Measurements from ENCODE around the gene STXBP3. TPM values are rescaled to one million over a fixed set of nuclear protein-coding genes. Genes with fewer than 3 reads are reported as not detected.

STXBP3 gene
- polyA plus RNA-seq (2011; rRNA removed) = 28.1 and 44.8 TPM in 2 replicates
- polyA plus RNA-seq (2012; cell fraction: cytosol; rRNA removed) = 6.3 and 8.0 TPM in 2 replicates
- polyA plus RNA-seq (2012; cell fraction: nucleus; rRNA removed) = 4.1 and 5.6 TPM in 2 replicates
- 30.4 to 43.1 TPM (median 31.7 TPM) in 3 replicates for polyA plus RNA-seq (2017; fragmentation: RNase III; extraction: RNeasy Plus Mini Kit Qiagen cat#74134 plus additional on column Dnase treatment)
- 13.7 and 17.2 TPM in 2 replicates for polyA minus RNA-seq (2011; rRNA and poly(A)+ RNA removed)

- Histone ChIP-seq H3K9me3 (no peaks in the 10 kb centered on the region), H3K4me3 (peak within 1 kb of the TSS; percentile 76), H3K4me2 (peak within 1 kb of the TSS; percentile 68), H3K4me1 (0 out of 3 replicates have a peak, but pooled peaks cover 5% of the 10 kb centered on the region), H3K27ac (peak within 1 kb of the TSS; percentile 97)
- DNase-seq (ENCODE audit: low read depth in 1 of 2, low spot score in 1 of 2) (peak; percentile 73 to 98), FAIRE-seq (no peak), ATAC-seq (peak; percentile 91 to 93)
- WGBS (ENCODE audit: missing lambda C conversion rate) = under 1% methylated on average over 27 of the region's 75 CpGs
- ChIA-PET CTCF (interaction anchor here (0.7 to 1.0 kb wide), 2 partner anchors 10 to 51 kb away, joined by 3 read pairs; no protein-coding TSS in a partner anchor), POLR2A (interaction anchor here (0.6 to 1.0 kb wide), 5 partner anchors 15 to 186 kb away, joined by 3 to 18 read pairs (median 4); partner anchors contain the start of genes EEIG2 and PRPF38B)
- peak; percentile 31 to 39; a peak in 3 of 5 replicates for TF ChIP-seq RAD21 (conservative IDR thresholded peaks at IDR 0.05 in 1 of 2, IDR thresholded peaks at IDR 0.05 in 1 of 2)
- 0 out of 4 replicates have a peak, but pooled peaks of 1 of the 2 experiments have one; percentile 7 for TF ChIP-seq CEBPB (IDR thresholded peaks at IDR 0.05)
- no peak for TF ChIP-seq ESRRA (IDR thresholded peaks at IDR 0.05; ENCODE audit: borderline replicate concordance, low read length)
- TF ChIP-seq SMC3 (IDR thresholded peaks at IDR 0.05) = peak; percentile 42
- peak; percentile 79 for TF ChIP-seq MAX (IDR thresholded peaks at IDR 0.05)
- no peak for TF ChIP-seq FOSB (CRISPR knock-in tag; IDR thresholded peaks at IDR 0.05)
- no peak for TF ChIP-seq HDAC2 (IDR thresholded peaks at IDR 0.05)
- no peak for TF ChIP-seq POLR2AphosphoS2 (conservative IDR thresholded peaks at IDR 0.05; ENCODE audit: low read length)
- TF ChIP-seq FOSL2 (IDR thresholded peaks at IDR 0.05) = no peak
- TF ChIP-seq FOSL2 (CRISPR knock-in tag; IDR thresholded peaks at IDR 0.05) = peak; percentile 37; the same call in 1 of the 2 replicates
- no peak for TF ChIP-seq ATOH8 (CRISPR knock-in tag; IDR thresholded peaks at IDR 0.05; ENCODE audit: low read depth)
- TF ChIP-seq JUN (IDR thresholded peaks at IDR 0.05) = peak; percentile 26 to 83; a peak in 2 of 5 replicates
- 0 out of 2 replicates have a peak, but pooled peaks have one; percentile 25 for TF ChIP-seq RFX5 (IDR thresholded peaks at IDR 0.05)
- TF ChIP-seq NR3C1 (IDR thresholded peaks at IDR 0.05) = no peak
- no peak for TF ChIP-seq ELK1 (IDR thresholded peaks at IDR 0.05; ENCODE audit: low read depth, low read length)
- TF ChIP-seq MAZ (IDR thresholded peaks at IDR 0.05; ENCODE audit: borderline replicate concordance, low read depth, low read length) = peak; percentile 23; the same call in 1 of the 2 replicates
- TF ChIP-seq EHMT2 (IDR thresholded peaks at IDR 0.05; ENCODE audit: low read depth) = no peak
- no peak for TF ChIP-seq RCOR1 (IDR thresholded peaks at IDR 0.05; ENCODE audit: low read depth, low read length)
- TF ChIP-seq CBX2 (IDR thresholded peaks at IDR 0.05; ENCODE audit: borderline replicate concordance, low read depth) = no peak
- no peak for TF ChIP-seq HEYL (CRISPR knock-in tag; IDR thresholded peaks at IDR 0.05)
- peak; percentile 79 for TF ChIP-seq PHF8 (IDR thresholded peaks at IDR 0.05; ENCODE audit: borderline replicate concordance, low read depth)
- TF ChIP-seq CTCF (IDR thresholded peaks at IDR 0.05) = peak; percentile 72
- TF ChIP-seq TP53 (CRISPR knock-in tag; IDR thresholded peaks at IDR 0.05) = 0 out of 2 replicates have a peak, but pooled peaks have one; percentile 25
- TF ChIP-seq POLR2A (IDR thresholded peaks at IDR 0.05; ENCODE audit: low read length) = peak; percentile 90
- no peak; the same call in 1 of the 2 replicates for TF ChIP-seq REST (IDR thresholded peaks at IDR 0.05)
- no peak for TF ChIP-seq ZFP36 (IDR thresholded peaks at IDR 0.05; ENCODE audit: borderline replicate concordance, partially characterized antibody)
- no peak for TF ChIP-seq FOXS1 (CRISPR knock-in tag; IDR thresholded peaks at IDR 0.05)
- TF ChIP-seq HOXA7 (CRISPR knock-in tag; IDR thresholded peaks at IDR 0.05) = no peak
- TF ChIP-seq HOXB5 (CRISPR knock-in tag; IDR thresholded peaks at IDR 0.05) = no peak
- 0 out of 2 replicates have a peak, but pooled peaks have one; percentile 72 for TF ChIP-seq TFCP2L1 (CRISPR knock-in tag; IDR thresholded peaks at IDR 0.05)
- no peak for TF ChIP-seq MAFK (IDR thresholded peaks at IDR 0.05; ENCODE audit: partially characterized antibody)
- TF ChIP-seq CBX8 (IDR thresholded peaks at IDR 0.05) = no peak
Observed at GRCh38 chr1:108746382-108747170, at the start of gene STXBP3. TSS of gene STXBP3 (plus strand) at chr1:108746674. CDS start at chr1:108746738, 64 bp downstream.
